Mesenchymal stem cell (in vitro differentiated cells and primary cell): ENCODE results near the gene MT1A.
A peak's percentile ranks its signal among the peaks of the same experiment; 100 is the strongest.

Experiments
- DNase-seq: peaks from one replicate; pipeline ENCODE4 v3.0.0-alpha.2; 2013
- H2AFZ ChIP-seq: one replicate; pipeline ENCODE4 v1.6.1; 2013; ENCODE audit warnings: low read depth, mild to moderate bottlenecking, control low read depth, inconsistent platforms, low read length, moderate library complexity
- H2AK5ac ChIP-seq: 2 replicates; pipeline ENCODE4 v1.6.1; 2013; ENCODE audit warnings: low read length, moderate library complexity, mild to moderate bottlenecking, inconsistent platforms; ENCODE audit not compliant: severe bottlenecking
- H2BK120ac ChIP-seq: one replicate; pipeline ENCODE4 v1.6.1; 2013; ENCODE audit warnings: low read depth, mild to moderate bottlenecking, inconsistent platforms, low read length, moderate library complexity
- H2BK12ac ChIP-seq, 2 experiments: one replicate each; pipeline ENCODE4 v1.6.1; 2013; ENCODE audit warnings: inconsistent platforms in 2 of 2, low read length in 2 of 2, mild to moderate bottlenecking in 2 of 2, moderate library complexity in 2 of 2, control low read depth in 1 of 2
- H2BK15ac ChIP-seq: one replicate; pipeline ENCODE4 v1.6.1; 2013; ENCODE audit warnings: mild to moderate bottlenecking, low read depth, inconsistent platforms; ENCODE audit not compliant: poor library complexity, severe bottlenecking
- H2BK5ac ChIP-seq: 2 replicates; pipeline ENCODE4 v1.6.1; 2013; ENCODE audit warnings: low read depth, mild to moderate bottlenecking, low read length, control low read depth, inconsistent platforms; ENCODE audit not compliant: poor library complexity, severe bottlenecking
- H3K14ac ChIP-seq, 2 experiments: one replicate each; pipeline ENCODE4 v1.6.1; 2013; ENCODE audit warnings: inconsistent platforms in 2 of 2, low read length in 2 of 2, control low read depth in 1 of 2, mild to moderate bottlenecking in 1 of 2, moderate library complexity in 1 of 2
- H3K18ac ChIP-seq, 2 experiments: one replicate each; pipeline ENCODE4 v1.6.1; 2013; ENCODE audit warnings: inconsistent platforms in 2 of 2, low read length in 2 of 2, control low read depth in 1 of 2, low read depth in 1 of 2, mild to moderate bottlenecking in 1 of 2
- H3K23ac ChIP-seq, 2 experiments: one replicate each; pipeline ENCODE4 v1.6.1; 2013; ENCODE audit warnings: inconsistent platforms in 2 of 2, low read length in 2 of 2, mild to moderate bottlenecking in 2 of 2, moderate library complexity in 2 of 2, control low read depth in 1 of 2
- H3K27ac ChIP-seq: 2 replicates; pipeline ENCODE4 v1.5.1; 2013; ENCODE audit warnings: mild to moderate bottlenecking, moderate library complexity, low read length, control low read depth, inconsistent platforms; ENCODE audit not compliant: poor library complexity, severe bottlenecking
- H3K27me3 ChIP-seq, 2 experiments: 2 replicates each; pipeline versions ENCODE4 v1.6.1 to v1.7.0; 2013; ENCODE audit warnings: low read length in 2 of 2, mild to moderate bottlenecking in 2 of 2, moderate library complexity in 2 of 2, control low read depth in 1 of 2, inconsistent platforms in 1 of 2; ENCODE audit not compliant: control insufficient read depth in 1 of 2, insufficient read depth in 1 of 2
- H3K36me3 ChIP-seq, 2 experiments: 2 replicates each; pipeline versions ENCODE4 v1.6.1 to v1.7.0; 2013; ENCODE audit warnings: low read length in 2 of 2, control low read depth in 1 of 2, inconsistent platforms in 1 of 2, low read depth in 1 of 2, mild to moderate bottlenecking in 1 of 2; ENCODE audit not compliant: insufficient read depth in 2 of 2, control insufficient read depth in 1 of 2
- H3K4ac ChIP-seq, 2 experiments: one replicate each; pipeline ENCODE4 v1.6.1; 2013; ENCODE audit warnings: inconsistent platforms in 2 of 2, low read length in 2 of 2, mild to moderate bottlenecking in 2 of 2, moderate library complexity in 2 of 2, control low read depth in 1 of 2, low read depth in 1 of 2
- H3K4me1 ChIP-seq: 2 replicates; pipeline ENCODE4 v1.6.1; 2013; ENCODE audit warnings: low read depth, low read length, control low read depth; ENCODE audit not compliant: control insufficient read depth, insufficient read depth
- H3K4me2 ChIP-seq: 2 replicates; pipeline ENCODE4 v1.6.1; 2013; ENCODE audit warnings: low read length, mild to moderate bottlenecking, inconsistent platforms; ENCODE audit not compliant: poor library complexity, severe bottlenecking
- H3K4me3 ChIP-seq, 2 experiments: 2 replicates each; pipeline versions ENCODE4 v1.5.1 to v1.7.0; 2013; ENCODE audit warnings: low read length in 2 of 2, mild to moderate bottlenecking in 2 of 2, control low read depth in 1 of 2, low read depth in 1 of 2; ENCODE audit not compliant: insufficient read depth in 1 of 2
- H3K79me1 ChIP-seq: replicated peaks from 2 replicates; pipeline ENCODE4 v1.6.1; 2013; ENCODE audit warnings: mild to moderate bottlenecking, control low read depth, low read length, inconsistent platforms; ENCODE audit not compliant: poor library complexity, severe bottlenecking
- H3K9ac ChIP-seq: 2 replicates; pipeline ENCODE4 v1.7.0; 2013; ENCODE audit warnings: mild to moderate bottlenecking, low read length, moderate library complexity
- H3K9me3 ChIP-seq: 2 replicates; pipeline ENCODE4 v1.7.0; 2013; ENCODE audit warnings: mild to moderate bottlenecking, low read length; ENCODE audit not compliant: control insufficient read depth
- H4K8ac ChIP-seq: one replicate; pipeline ENCODE4 v1.6.1; 2013; ENCODE audit warnings: inconsistent platforms, mild to moderate bottlenecking, low read length, moderate library complexity
- H4K91ac ChIP-seq: one replicate; pipeline ENCODE4 v1.6.1; 2013; ENCODE audit warnings: mild to moderate bottlenecking, low read length, inconsistent platforms
- WGBS: methylation state at CpG from one replicate; pipeline ENCODE4 v1.1.7; 2013; ENCODE audit warnings: mixed read lengths; 5-methylcytosine and 5-hydroxymethylcytosine counted together

MT1A gene

DNA sequence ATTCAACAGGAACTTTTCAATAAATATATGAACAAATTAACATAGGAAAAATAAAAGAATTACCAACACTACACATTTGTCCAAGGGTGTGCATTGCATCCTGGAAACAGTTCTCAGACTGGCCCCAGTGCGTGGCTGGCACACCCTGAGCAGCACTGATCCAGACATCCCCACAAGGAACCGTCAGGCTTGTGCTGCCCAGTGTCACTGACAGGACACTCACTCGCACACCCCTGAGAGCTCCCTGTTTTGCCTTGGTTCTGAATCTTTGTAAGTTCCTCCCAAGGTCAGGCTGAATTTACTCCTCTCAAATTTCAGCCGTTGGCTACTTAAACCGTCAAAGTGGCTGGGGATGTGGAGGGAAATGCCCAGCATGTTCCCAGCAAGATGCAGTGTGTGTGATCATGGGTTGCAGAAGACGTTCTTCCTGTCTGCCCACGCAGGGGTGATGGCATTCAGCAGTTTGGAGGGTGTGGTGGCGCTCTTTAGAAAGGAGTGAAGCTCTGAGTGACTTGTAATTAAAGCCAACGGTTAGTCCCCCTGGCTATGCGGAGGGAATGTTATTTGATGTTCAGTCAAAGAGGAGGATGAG is 28.4 kb upstream of the MT1A start:
- H3K4me1 ChIP-seq = peaks cover 36% of the 10 kb centered on the region
- peak overlapping the region; percentile 10 to 92 for H3K4me3 ChIP-seq
- H3K4me2 ChIP-seq = peak overlapping the region; percentile 67
- H3K18ac ChIP-seq = peak overlapping the region; percentile 89 to 96
- no peaks in the 10 kb centered on the region for H3K79me1 ChIP-seq
- H2AK5ac ChIP-seq = peak overlapping the region; percentile 29
- H3K14ac ChIP-seq = peak overlapping the region in 1 of 2 experiments; percentile 68
- no peak overlapping the region for H2BK15ac ChIP-seq
- H3K9ac ChIP-seq = peak overlapping the region; percentile 91
- no peak overlapping the region for H2BK120ac ChIP-seq
- H3K4ac ChIP-seq = peak overlapping the region; percentile 42 to 89
- peak overlapping the region; percentile 86 for H4K8ac ChIP-seq
- WGBS = 15% methylated on average over 10 of the region's 10 CpGs
- peak overlapping the region in 1 of 2 experiments; percentile 74 for H3K23ac ChIP-seq
- H2AFZ ChIP-seq = peak overlapping the region; percentile 6
- peak overlapping the region; percentile 95 for H3K27ac ChIP-seq
- H2BK12ac ChIP-seq = peak overlapping the region; percentile 46 to 99
- DNase-seq = peak; percentile 96
- H3K27me3 ChIP-seq = no peaks in the 10 kb centered on the region
- no peaks in the 10 kb centered on the region for H3K36me3 ChIP-seq
- H3K9me3 ChIP-seq = no peaks in the 10 kb centered on the region
- peak overlapping the region; percentile 93 for H4K91ac ChIP-seq
- H2BK5ac ChIP-seq = peak overlapping the region; percentile 20

- Histone ChIP-seq H3K18ac (peak overlapping the region; percentile 89 to 96), H3K23ac (no peak overlapping the region), H2BK12ac (peak overlapping the region; percentile 6 to 99), H3K79me1 (no peaks in the 10 kb centered on the region), H3K4ac (peak overlapping the region; percentile 79 to 89), H3K14ac (no peak overlapping the region), H4K91ac (peak overlapping the region; percentile 93), H3K4me3 (peak overlapping the region in 1 of 2 experiments; percentile 92), H3K9me3 (no peaks in the 10 kb centered on the region), H2AFZ (peak overlapping the region; percentile 6), H3K36me3 (no peaks in the 10 kb centered on the region), H3K4me1 (peaks cover 36% of the 10 kb centered on the region), H2BK5ac (peak overlapping the region; percentile 1), H3K27me3 (no peaks in the 10 kb centered on the region), H2BK15ac (no peak overlapping the region), H2BK120ac (no peak overlapping the region), H2AK5ac (peak overlapping the region; percentile 1), H3K9ac (peak overlapping the region; percentile 91), H3K4me2 (peak overlapping the region; percentile 67), H3K27ac (peak overlapping the region; percentile 95), H4K8ac (peak overlapping the region; percentile 86)
- DNase-seq = peak; percentile 71
- WGBS = 36% methylated on average over 2 of the region's 2 CpGs
These were observed 27.8 kb upstream of the MT1A start for GRCh38 chr16:56610609-56611111.

DNA sequence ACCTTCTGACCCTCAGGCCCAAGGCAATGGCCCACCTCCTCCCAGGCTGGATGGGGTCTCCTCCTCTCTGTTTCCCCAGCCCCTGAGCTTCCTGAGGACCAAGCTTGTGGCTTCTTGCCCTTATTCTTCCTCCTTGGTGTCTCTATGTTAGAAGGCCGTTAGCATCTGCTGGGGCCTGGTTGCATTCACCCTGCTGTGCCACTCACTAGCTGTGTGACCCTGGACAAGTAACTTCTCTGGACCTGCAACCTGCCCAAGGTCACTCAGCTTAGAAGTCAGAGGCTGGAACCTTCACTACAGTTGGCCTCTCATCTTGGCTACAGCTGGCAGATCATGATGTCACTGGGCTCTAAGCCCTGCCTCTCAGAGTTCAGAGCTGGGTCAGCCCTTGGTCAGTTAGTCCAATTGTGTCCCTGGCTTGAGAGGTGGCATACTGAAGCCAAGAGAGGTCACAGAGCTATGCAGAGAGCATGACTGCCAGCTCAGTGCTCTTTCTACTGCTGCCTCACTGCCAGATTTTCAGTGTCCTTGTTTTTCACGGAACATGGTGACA is 27.1 kb upstream of the MT1A start:
- Histone ChIP-seq H3K18ac (peak overlapping the region; percentile 65 to 87), H3K79me1 (no peaks in the 10 kb centered on the region), H3K36me3 (no peaks in the 10 kb centered on the region), H3K4me1 (peaks cover 33% of the 10 kb centered on the region), H4K91ac (peak overlapping the region; percentile 70), H3K4me3 (no peak overlapping the region), H3K23ac (peak overlapping the region in 1 of 2 experiments; percentile 53), H3K9me3 (no peaks in the 10 kb centered on the region), H2BK12ac (peak overlapping the region; percentile 93 to 98), H3K14ac (peak overlapping the region in 1 of 2 experiments; percentile 5), H3K27me3 (no peaks in the 10 kb centered on the region), H2AFZ (no peak overlapping the region), H3K4ac (peak overlapping the region; percentile 65 to 79), H2BK15ac (no peak overlapping the region), H2BK5ac (no peak overlapping the region), H2BK120ac (peak overlapping the region; percentile 1), H2AK5ac (peak overlapping the region; percentile 1), H4K8ac (peak overlapping the region; percentile 89), H3K4me2 (no peak overlapping the region), H3K27ac (peak overlapping the region; percentile 95), H3K9ac (peak overlapping the region; percentile 91)
- 95% methylated on average over 2 of the region's 2 CpGs for WGBS
- peak; percentile 71 for DNase-seq

DNA sequence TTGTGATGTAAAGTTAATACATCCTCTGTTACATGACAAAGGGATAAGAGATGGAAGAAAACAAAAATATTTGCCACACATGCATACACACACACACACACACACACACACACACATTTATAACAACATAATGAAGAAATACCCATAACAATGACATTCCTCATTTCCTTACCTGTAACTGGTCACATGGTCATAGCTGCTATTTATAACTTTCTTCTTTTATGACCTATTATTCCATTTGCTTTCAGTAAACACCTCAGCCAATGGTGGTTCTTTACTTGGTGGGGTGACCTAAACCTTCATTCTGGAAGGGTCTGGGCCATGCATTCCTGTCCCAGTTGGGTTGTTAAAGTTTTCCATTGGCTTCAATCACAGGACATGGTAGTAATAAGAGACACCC is 24.8 kb upstream of the MT1A start:
- no peak overlapping the region for H3K4ac ChIP-seq
- H3K4me2 ChIP-seq = no peak overlapping the region
- H2BK15ac ChIP-seq = no peak overlapping the region
- H3K18ac ChIP-seq = no peak overlapping the region
- H2BK5ac ChIP-seq = peak overlapping the region; percentile 71
- no peak overlapping the region for H4K8ac ChIP-seq
- no peak for DNase-seq
- peaks cover 3% of the 10 kb centered on the region for H3K79me1 ChIP-seq
- no peak overlapping the region for H4K91ac ChIP-seq
- peaks cover 36% of the 10 kb centered on the region for H3K4me1 ChIP-seq
- H3K23ac ChIP-seq = no peak overlapping the region
- no peak overlapping the region for H2AFZ ChIP-seq
- no peak overlapping the region for H3K14ac ChIP-seq
- no peak overlapping the region for H3K4me3 ChIP-seq
- H2BK120ac ChIP-seq = no peak overlapping the region
- no peak overlapping the region for H2BK12ac ChIP-seq
- no peaks in the 10 kb centered on the region for H3K36me3 ChIP-seq
- no peaks in the 10 kb centered on the region for H3K27me3 ChIP-seq
- H2AK5ac ChIP-seq = peak overlapping the region; percentile 81
- peak overlapping the region; percentile 86 for H3K27ac ChIP-seq
- H3K9ac ChIP-seq = no peak overlapping the region
- no peaks in the 10 kb centered on the region for H3K9me3 ChIP-seq
